Hair follicular keratinocyte (primary cell): ENCODE measurements around the gene ZFYVE21. TPM values are rescaled to one million over a fixed set of nuclear protein-coding genes. Genes with fewer than 3 reads are reported as not detected.

Experiments used
- total RNA-seq: library from RNA; depleted of rRNA; stranded (reverse); fragments of >200 nt; gene quantifications from 2 replicates; pipeline ENCODE4 v1.2.3, GENCODE V29; 2015

Gene ZFYVE21
- 67.7 and 97.8 TPM in 2 replicates for total RNA-seq

GRCh38 chr14:103715052-103716000, at the start of gene ZFYVE21, which contains the start of gene XRCC3:
Gene ZFYVE21 (plus strand): TSS chr14:103715810. CDS start chr14:103715842, 32 bp downstream.
Gene XRCC3 (minus strand): TSS chr14:103715451. CDS start chr14:103711087, 4,364 bp downstream.

Other genes starting within 250 kb of the ZFYVE21 start
- 7.7 and 11.9 TPM in 2 replicates for gene CKB, start 193.0 kb upstream of the ZFYVE21 start, total RNA-seq
- 8.0 and 14.0 TPM in 2 replicates for gene TRMT61A, start 186.6 kb upstream of the ZFYVE21 start, total RNA-seq
- 16.6 and 22.6 TPM in 2 replicates for gene BAG5, start 153.2 kb upstream of the ZFYVE21 start, total RNA-seq
- 32.3 and 43.2 TPM in 2 replicates for gene COA8, start 152.8 kb upstream of the ZFYVE21 start, total RNA-seq
- gene KLC1, start 86.6 kb upstream of the ZFYVE21 start, total RNA-seq: 138 and 152 TPM in 2 replicates
- gene XRCC3, start 359 bp upstream of the ZFYVE21 start, total RNA-seq: 23.0 and 47.6 TPM in 2 replicates
- 4.8 and 7.0 TPM in 2 replicates for gene PPP1R13B, start 131.8 kb downstream of the ZFYVE21 start, total RNA-seq
- 0.62 and 0.91 TPM in 2 replicates for gene TDRD9, start 212.6 kb downstream of the ZFYVE21 start, total RNA-seq
- gene RD3L, start 226.7 kb downstream of the ZFYVE21 start, total RNA-seq: not detected in 2 replicates